Breast epithelium (tissue), 4 donors: Measurements from ENCODE around the gene CORO7. TPM values are rescaled to one million over a fixed set of nuclear protein-coding genes. Genes with fewer than 3 reads are reported as not detected.
"Not testable (repeated sequence)": the region's sequence is repeated elsewhere in the genome, so short reads cannot be mapped to it uniquely, and the experiment has no call there.

Source experiments
- DNase-seq, 2 donors: peaks; one replicate each; pipeline ENCODE4 v3.0.0-alpha.2; 2019; ENCODE audit warnings: low spot score in 2 of 2
- H3K27ac ChIP-seq, 2 donors: fragments of 200-600 bp; sonication (generic) in 1 of 2; one replicate each; pipeline ENCODE4 v1.5.1; 2016 to 2019; ENCODE audit warnings: mild to moderate bottlenecking in 1 of 2
- H3K27me3 ChIP-seq, 2 donors: fragments of 200-600 bp; sonication (generic) in 1 of 2; one replicate each; pipeline versions ENCODE4 v1.5.1 to v1.6.0; 2017 to 2019; ENCODE audit warnings: control low read depth in 1 of 2, mild to moderate bottlenecking in 1 of 2
- H3K36me3 ChIP-seq: fragments of 200-600 bp; one replicate; pipeline ENCODE4 v1.5.1; 2019
- H3K4me1 ChIP-seq, 2 donors: fragments of 200-600 bp; sonication (generic); one replicate each; pipeline ENCODE4 v1.5.1; 2016 to 2019; ENCODE audit warnings: control low read depth in 1 of 2
- H3K4me3 ChIP-seq, 3 donors: fragments of 200-600 bp; sonication (generic); 1 replicate in 2 of 3; 2 replicates in 1 of 3; pipeline ENCODE4 v1.5.1; 2016 to 2019; ENCODE audit warnings: mild to moderate bottlenecking in 3 of 3, moderate library complexity in 2 of 3
- H3K9me3 ChIP-seq, 2 donors: fragments of 200-600 bp; sonication (generic) in 1 of 2; one replicate each; pipeline ENCODE4 v1.5.1; 2016 to 2019; ENCODE audit warnings: control low read depth in 1 of 2
- POLR2A ChIP-seq: fragments of 450-650 bp; IDR thresholded peaks from one replicate; pipeline ENCODE4 v1.6.1; 2016; ENCODE audit warnings: antibody characterized with exemption, mild to moderate bottlenecking, moderate library complexity
- POLR2AphosphoS5 ChIP-seq, 3 donors: sonication (generic); formaldehyde crosslinking; IDR thresholded peaks; one replicate each; pipeline ENCODE4 v1.6.1; 2017; ENCODE audit warnings: antibody characterized with exemption in 3 of 3
- intact Hi-C: fragments of 100-400 bp; cut with DNase I; formaldehyde crosslinking; loops from one replicate; pipeline ENCODE4 v1.15.1; 2023; ENCODE audit warnings: low total_unique reads
- total RNA-seq, 3 donors: library from RNA; depleted of rRNA; stranded (reverse); fragments of >200 nt; gene quantifications; one replicate each; pipeline ENCODE4 v1.1.0, GENCODE V29; 2016
- TF ChIP-seq, protein P1 (sequence below), 3 donors: fragments of 450-650 bp; IDR thresholded peaks; one replicate each; pipeline ENCODE4 v1.5.1; 2016 to 2017; ENCODE audit warnings: antibody characterized with exemption in 3 of 3, mild to moderate bottlenecking in 3 of 3, moderate library complexity in 3 of 3

Gene CORO7
- total RNA-seq, 3 donors from 2014 or later: 19.7 to 25.9 (median 22.7) TPM

DNA sequence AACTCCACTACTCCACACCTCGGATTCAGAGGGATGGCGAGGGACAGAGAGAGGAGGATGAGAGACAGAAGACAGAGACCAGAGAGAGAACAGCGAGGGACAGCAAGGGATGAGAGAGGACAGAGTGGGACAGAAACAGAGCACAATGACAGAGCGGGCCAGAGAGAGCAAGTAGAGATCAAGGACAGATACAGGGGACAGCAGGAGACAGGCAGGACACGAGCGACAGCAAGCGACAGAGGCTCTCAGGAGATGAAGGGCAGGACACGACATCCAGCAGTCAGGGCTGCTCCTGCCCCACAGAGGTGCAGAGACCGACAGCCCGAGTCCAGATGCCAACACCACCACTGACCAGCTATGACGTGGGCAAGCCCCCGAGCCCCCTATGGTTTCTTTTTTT, 14.9 kb downstream of the CORO7 start:
- Histone ChIP-seq H3K4me1 (peaks cover 0 to 3% of the 10 kb centered on the region in 2 donors), H3K27ac (no peak overlapping the region), H3K9me3 (no peaks in the 10 kb centered on the region), H3K27me3 (no peaks in the 10 kb centered on the region), H3K36me3 (no peaks in the 10 kb centered on the region), H3K4me3 (no peak overlapping the region)
- no peak for TF ChIP-seq POLR2AphosphoS5 (IDR thresholded peaks at IDR 0.05)
- no peak for TF ChIP-seq POLR2A
- TF ChIP-seq, protein P1, sequence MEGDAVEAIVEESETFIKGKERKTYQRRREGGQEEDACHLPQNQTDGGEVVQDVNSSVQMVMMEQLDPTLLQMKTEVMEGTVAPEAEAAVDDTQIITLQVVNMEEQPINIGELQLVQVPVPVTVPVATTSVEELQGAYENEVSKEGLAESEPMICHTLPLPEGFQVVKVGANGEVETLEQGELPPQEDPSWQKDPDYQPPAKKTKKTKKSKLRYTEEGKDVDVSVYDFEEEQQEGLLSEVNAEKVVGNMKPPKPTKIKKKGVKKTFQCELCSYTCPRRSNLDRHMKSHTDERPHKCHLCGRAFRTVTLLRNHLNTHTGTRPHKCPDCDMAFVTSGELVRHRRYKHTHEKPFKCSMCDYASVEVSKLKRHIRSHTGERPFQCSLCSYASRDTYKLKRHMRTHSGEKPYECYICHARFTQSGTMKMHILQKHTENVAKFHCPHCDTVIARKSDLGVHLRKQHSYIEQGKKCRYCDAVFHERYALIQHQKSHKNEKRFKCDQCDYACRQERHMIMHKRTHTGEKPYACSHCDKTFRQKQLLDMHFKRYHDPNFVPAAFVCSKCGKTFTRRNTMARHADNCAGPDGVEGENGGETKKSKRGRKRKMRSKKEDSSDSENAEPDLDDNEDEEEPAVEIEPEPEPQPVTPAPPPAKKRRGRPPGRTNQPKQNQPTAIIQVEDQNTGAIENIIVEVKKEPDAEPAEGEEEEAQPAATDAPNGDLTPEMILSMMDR (IDR thresholded peaks at IDR 0.05): no peak
- intact Hi-C loops: loop anchor here (2.0 kb wide), 1 partner anchor 37 kb away; no protein-coding TSS in a partner anchor
- DNase-seq: no peak

DNA sequence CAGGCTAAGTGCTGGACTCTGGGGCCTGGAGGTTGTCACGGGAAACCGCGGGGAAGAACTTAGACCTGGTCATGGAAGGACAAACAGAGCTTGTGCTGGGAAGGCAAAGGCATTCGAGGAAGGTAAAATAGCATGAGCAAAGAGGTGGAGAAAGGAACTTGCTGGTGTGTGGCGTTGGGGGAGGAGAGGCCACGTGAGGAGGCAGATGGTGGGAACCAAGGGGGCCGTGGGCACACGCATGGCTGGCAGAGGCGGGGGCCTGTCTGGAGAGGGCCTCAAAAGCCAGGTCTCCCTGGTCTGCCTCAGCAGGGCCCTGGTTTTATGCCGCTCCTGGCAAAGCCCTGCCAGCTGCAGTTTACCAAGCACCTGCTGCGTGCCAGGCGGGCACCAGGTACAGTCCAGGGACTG, 15.3 kb downstream of the CORO7 start:
- intact Hi-C loops: loop anchor here (2.0 kb wide), 1 partner anchor 36 kb away; no protein-coding TSS in a partner anchor
- H3K27me3 ChIP-seq: no peaks in the 10 kb centered on the region
- no peak for DNase-seq
- TF ChIP-seq POLR2A (no peak), POLR2AphosphoS5 (IDR thresholded peaks at IDR 0.05) (no peak)
- TF ChIP-seq, protein P1 (IDR thresholded peaks at IDR 0.05): no peak
- H3K36me3 ChIP-seq: no peaks in the 10 kb centered on the region
- H3K9me3 ChIP-seq: no peaks in the 10 kb centered on the region
- no peak overlapping the region for H3K27ac ChIP-seq
- no peak overlapping the region for H3K4me3 ChIP-seq
- H3K4me1 ChIP-seq: peaks cover 0 to 3% of the 10 kb centered on the region in 2 donors

DNA sequence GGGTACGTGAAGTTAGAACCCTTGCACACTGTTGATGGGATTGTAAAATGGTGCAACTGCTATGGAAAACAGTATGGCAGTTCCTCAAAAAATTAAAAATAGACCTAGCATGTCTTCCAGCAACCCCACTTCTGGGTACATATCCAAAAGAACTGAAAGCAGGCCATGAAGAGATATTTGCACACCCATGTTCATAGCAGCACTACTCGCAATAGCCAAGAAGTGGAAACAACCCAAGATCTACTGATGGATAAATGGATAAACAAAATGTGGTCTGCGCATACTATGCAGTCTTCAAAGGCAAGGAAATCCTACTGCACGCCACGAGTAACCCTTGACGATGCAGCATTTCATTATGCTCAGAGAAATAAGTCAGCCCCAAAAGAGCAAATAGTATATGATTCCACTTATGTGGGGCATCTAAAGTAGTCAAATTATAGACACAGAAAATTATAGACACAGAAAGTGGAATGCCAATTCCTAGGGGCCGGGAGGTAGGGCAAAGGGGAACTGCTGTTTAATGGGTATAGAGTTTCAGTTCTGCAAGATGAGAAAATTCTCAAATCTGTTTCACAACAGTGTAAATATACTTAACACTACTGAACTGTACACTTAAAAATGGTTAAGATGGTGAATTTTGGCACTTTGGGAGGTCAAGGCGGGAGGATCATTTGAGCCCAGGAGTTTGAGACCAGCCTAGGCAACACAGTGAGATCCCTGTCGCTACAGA, 17.2 kb downstream of the CORO7 start:
- no peaks in the 10 kb centered on the region for H3K36me3 ChIP-seq
- H3K27me3 ChIP-seq: no peaks in the 10 kb centered on the region
- intact Hi-C loops: no loop called here
- no peak for DNase-seq
- H3K4me1 ChIP-seq: peaks cover 0 to 3% of the 10 kb centered on the region in 2 donors
- TF ChIP-seq POLR2AphosphoS5 (IDR thresholded peaks at IDR 0.05) (no peak), POLR2A (no peak)
- TF ChIP-seq, protein P1 (IDR thresholded peaks at IDR 0.05): no peak
- no peaks in the 10 kb centered on the region for H3K9me3 ChIP-seq
- H3K4me3 ChIP-seq: no peak overlapping the region
- H3K27ac ChIP-seq: no peak overlapping the region

DNA sequence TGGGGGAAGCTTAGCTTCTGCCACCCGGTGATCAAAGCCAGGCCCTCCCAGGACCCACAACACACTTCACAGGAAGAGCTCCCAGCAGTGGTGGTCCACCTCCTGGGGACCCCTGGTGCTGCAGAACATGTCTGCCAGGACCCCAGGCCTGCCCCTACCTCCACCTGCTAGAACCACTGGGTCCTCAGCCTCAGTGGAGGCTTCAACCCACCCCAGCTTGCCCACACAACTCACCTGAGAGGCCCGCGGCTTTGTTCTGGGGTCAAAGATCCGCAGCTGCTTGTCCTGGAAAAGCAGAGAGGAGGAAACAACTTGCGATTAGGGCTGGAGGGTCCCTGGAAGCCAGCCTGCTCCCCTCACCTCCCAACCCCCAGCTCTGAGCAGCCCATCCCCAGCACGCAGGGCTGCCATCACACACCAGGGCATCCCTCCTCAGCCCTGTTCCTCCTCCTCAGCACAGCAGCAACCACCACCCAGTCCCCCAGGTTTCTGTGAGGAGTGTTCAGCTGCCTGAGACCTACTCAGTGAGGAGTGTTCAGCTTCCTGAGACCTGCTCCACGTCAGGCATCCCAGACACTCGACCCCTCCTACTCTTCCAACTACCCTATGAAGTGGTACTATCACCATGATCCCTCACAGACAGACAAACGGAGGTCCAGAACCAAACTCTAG, 21.2 kb downstream of the CORO7 start:
- H3K4me1 ChIP-seq: peaks cover 6 to 13% of the 10 kb centered on the region in 2 donors
- no peak for DNase-seq
- no peaks in the 10 kb centered on the region for H3K9me3 ChIP-seq
- no peaks in the 10 kb centered on the region for H3K27me3 ChIP-seq
- no peak for TF ChIP-seq POLR2A
- TF ChIP-seq, protein P1 (IDR thresholded peaks at IDR 0.05): no peak
- TF ChIP-seq POLR2AphosphoS5 (IDR thresholded peaks at IDR 0.05): no peak
- H3K36me3 ChIP-seq: no peaks in the 10 kb centered on the region
- H3K4me3 ChIP-seq: no peak overlapping the region
- H3K27ac ChIP-seq: no peak overlapping the region
- intact Hi-C loops: no loop called here

DNA sequence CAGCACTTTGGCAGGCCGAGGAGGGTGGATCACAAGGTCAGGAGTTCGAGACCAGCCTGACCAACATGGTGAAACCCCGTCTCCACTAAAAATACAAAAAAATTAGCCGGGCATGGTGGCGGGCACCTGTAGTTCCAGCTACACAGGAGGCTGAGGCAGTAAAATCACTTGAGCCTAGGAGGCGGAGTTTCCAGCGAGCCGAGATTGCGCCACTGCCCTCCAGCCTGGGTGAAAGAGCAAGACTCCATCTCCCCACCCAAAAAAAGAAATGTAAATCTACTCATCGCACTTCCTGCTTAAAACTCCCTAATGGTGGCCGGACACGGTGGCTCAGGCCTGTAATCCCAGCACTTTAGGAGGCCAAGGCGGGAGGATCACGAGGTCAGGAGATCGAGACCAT, 22.5 kb downstream of the CORO7 start:
- not testable (repeated sequence) for H3K36me3 ChIP-seq, DNase-seq, H3K4me3 ChIP-seq, H3K27me3 ChIP-seq, H3K9me3 ChIP-seq
- intact Hi-C loops: loop anchor here (5.0 kb wide), 1 partner anchor 37 kb away; no protein-coding TSS in a partner anchor
- H3K27ac ChIP-seq: peak overlapping the region; percentile 87 to 95
- peaks cover 6 to 13% of the 10 kb centered on the region in 2 donors for H3K4me1 ChIP-seq
